ENCODE measurements around the gene IARS2. TPM values are rescaled to one million over a fixed set of nuclear protein-coding genes. Genes with fewer than 3 reads are reported as not detected.
A peak's percentile ranks its signal among the peaks of the same experiment; 100 is the strongest.

The IARS2 gene
- total RNA-seq, 2 experiments from 2014 or later = 75.0 to 75.2 TPM

DNA sequence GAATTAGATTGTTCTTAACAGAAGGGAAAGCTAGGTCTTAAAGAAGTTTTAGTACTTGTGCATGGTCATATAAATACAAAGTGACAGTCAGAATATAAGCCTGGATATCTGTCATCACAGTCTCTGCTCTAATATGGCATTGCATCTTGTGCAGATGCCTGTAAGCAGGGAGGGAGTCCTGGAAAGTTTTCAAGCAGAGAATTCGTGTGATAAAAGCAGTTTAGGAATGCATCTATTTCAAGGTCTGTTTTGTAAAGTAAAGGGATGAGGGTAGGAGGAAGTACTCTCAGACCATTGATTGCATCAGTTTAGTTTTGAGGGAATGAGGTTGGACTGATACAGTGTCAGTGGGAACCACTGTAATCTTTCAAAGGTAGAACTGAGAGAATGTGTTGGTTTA is 30.6 kb downstream of the IARS2 start:
- TF ChIP-seq, protein P1, sequence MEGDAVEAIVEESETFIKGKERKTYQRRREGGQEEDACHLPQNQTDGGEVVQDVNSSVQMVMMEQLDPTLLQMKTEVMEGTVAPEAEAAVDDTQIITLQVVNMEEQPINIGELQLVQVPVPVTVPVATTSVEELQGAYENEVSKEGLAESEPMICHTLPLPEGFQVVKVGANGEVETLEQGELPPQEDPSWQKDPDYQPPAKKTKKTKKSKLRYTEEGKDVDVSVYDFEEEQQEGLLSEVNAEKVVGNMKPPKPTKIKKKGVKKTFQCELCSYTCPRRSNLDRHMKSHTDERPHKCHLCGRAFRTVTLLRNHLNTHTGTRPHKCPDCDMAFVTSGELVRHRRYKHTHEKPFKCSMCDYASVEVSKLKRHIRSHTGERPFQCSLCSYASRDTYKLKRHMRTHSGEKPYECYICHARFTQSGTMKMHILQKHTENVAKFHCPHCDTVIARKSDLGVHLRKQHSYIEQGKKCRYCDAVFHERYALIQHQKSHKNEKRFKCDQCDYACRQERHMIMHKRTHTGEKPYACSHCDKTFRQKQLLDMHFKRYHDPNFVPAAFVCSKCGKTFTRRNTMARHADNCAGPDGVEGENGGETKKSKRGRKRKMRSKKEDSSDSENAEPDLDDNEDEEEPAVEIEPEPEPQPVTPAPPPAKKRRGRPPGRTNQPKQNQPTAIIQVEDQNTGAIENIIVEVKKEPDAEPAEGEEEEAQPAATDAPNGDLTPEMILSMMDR (IDR thresholded peaks at IDR 0.05) = no peak
- Mint-ChIP-seq H3K4me1 (ENCODE audit: low read depth) (peaks cover 11% of the 10 kb centered on the region), H3K9me3 (peaks cover 3% of the 10 kb centered on the region), H3K27me3 (no peaks in the 10 kb centered on the region), H3K4me3 (no peak overlapping the region), H3K27ac (peak overlapping the region; percentile 64), H3K36me3 (ENCODE audit: low read depth) (peaks cover 31% of the 10 kb centered on the region)
- no peak for DNase-seq
- no peak for ATAC-seq
- intact Hi-C loops (cut with micrococcal nuclease) = no loop called here
- ChIA-PET CTCF (interaction anchor here (0.6 to 2.4 kb wide), 7 partner anchors 8 to 136 kb away, joined by 3 to 10 read pairs (median 3); no protein-coding TSS in a partner anchor), POLR2A (no interaction called here)

- CTCF ChIA-PET = interaction anchor here (1.0 kb wide), 1 partner anchor 14 kb away, joined by 5 read pairs; no protein-coding TSS in a partner anchor
- Mint-ChIP-seq H3K27me3 (no peaks in the 10 kb centered on the region), H3K27ac (no peak overlapping the region), H3K9me3 (peaks cover 5% of the 10 kb centered on the region), H3K36me3 (ENCODE audit: low read depth) (peaks cover 41% of the 10 kb centered on the region), H3K4me1 (ENCODE audit: low read depth) (peaks cover 16% of the 10 kb centered on the region), H3K4me3 (no peak overlapping the region)
- intact Hi-C loops (cut with micrococcal nuclease) = no loop called here
- ATAC-seq = no peak
- DNase-seq = no peak
- POLR2A ChIA-PET = no interaction called here
- TF ChIP-seq, protein P1 (IDR thresholded peaks at IDR 0.05) = no peak
These were observed 33.1 kb downstream of the IARS2 start for GRCh38 chr1:220127076-220127475.

DNA sequence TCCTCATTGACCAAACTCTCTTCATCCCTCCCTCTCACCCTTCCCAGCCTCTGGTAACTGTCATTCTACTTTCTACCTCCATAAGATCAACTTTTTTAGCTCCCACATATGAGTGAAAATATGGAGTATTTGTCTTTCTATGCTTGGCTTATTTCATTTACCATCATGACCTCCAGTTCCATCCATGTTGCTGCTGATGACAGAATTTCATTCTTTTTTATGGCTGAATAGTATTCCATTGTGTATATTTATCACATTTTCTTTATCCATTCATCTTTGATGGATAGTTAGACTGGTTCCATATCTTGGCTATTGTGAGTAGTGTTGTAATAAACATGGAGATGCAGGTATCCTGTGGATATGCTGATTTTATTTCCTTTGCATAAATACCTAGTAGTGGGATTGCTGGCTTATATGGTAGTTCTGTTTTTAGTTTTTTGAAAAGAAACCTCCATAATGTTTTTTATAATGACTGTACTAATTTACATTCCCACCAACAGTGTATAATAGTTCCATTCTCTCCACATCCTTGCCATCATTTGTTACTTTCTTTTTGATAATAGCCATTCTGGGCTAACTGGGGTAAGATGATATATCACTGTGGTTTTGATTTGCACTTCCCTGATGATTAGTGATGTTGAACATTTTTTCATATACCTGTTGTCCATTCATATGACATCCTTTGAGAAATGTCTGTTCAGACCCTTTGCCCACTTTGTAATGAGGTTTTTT is 35.7 kb downstream of the IARS2 start:
- no peak for DNase-seq
- ChIA-PET CTCF (no interaction called here), POLR2A (no interaction called here)
- TF ChIP-seq, protein P1 (IDR thresholded peaks at IDR 0.05) = no peak
- Mint-ChIP-seq H3K4me3 (no peak overlapping the region), H3K27me3 (no peaks in the 10 kb centered on the region), H3K27ac (no peak overlapping the region), H3K4me1 (ENCODE audit: low read depth) (peaks cover 11% of the 10 kb centered on the region), H3K36me3 (ENCODE audit: low read depth) (peaks cover 49% of the 10 kb centered on the region), H3K9me3 (peaks cover 5% of the 10 kb centered on the region)
- intact Hi-C loops (cut with micrococcal nuclease) = no loop called here
- no peak for ATAC-seq

- TF ChIP-seq, protein P1 (IDR thresholded peaks at IDR 0.05) = no peak
- intact Hi-C loops (cut with micrococcal nuclease) = no loop called here
- peak overlapping the region; percentile 43 for H3K27ac Mint-ChIP-seq
- no peaks in the 10 kb centered on the region for H3K9me3 Mint-ChIP-seq
- DNase-seq (peak; percentile 37), ATAC-seq (peak; percentile 49)
- H3K4me3 Mint-ChIP-seq = no peak overlapping the region
- peaks cover 11% of the 10 kb centered on the region for H3K4me1 Mint-ChIP-seq (ENCODE audit: low read depth)
- POLR2A ChIA-PET = no interaction called here
- CTCF ChIA-PET = interaction anchor here (0.6 kb wide), 1 partner anchor 9 kb away, joined by 3 read pairs; no protein-coding TSS in a partner anchor
- H3K27me3 Mint-ChIP-seq = no peaks in the 10 kb centered on the region
- peaks cover 32% of the 10 kb centered on the region for H3K36me3 Mint-ChIP-seq (ENCODE audit: low read depth)
These were observed 41.8 kb downstream of the IARS2 start for GRCh38 chr1:220135755-220136154.

- TF ChIP-seq, protein P1 (IDR thresholded peaks at IDR 0.05) = no peak
- Mint-ChIP-seq H3K27ac (peak overlapping the region; percentile 71), H3K4me3 (no peak overlapping the region), H3K9me3 (no peaks in the 10 kb centered on the region), H3K4me1 (ENCODE audit: low read depth) (peaks cover 11% of the 10 kb centered on the region), H3K27me3 (no peaks in the 10 kb centered on the region), H3K36me3 (ENCODE audit: low read depth) (peaks cover 36% of the 10 kb centered on the region)
- intact Hi-C loops (cut with micrococcal nuclease) = no loop called here
- ATAC-seq = peak; percentile 61
- POLR2A ChIA-PET = no interaction called here
- CTCF ChIA-PET = interaction anchor here (1.3 kb wide), 1 partner anchor 47 kb away, joined by 3 read pairs; the partner anchor contains the start of gene BPNT1
- DNase-seq = no peak
These were observed 43.3 kb downstream of the IARS2 start for GRCh38 chr1:220137019-220137786.

Measured in activated CD8-positive, alpha-beta T cell treated with anti-CD3 and anti-CD28 coated beads for 36 hours (primary cell).